ENCODE results near the gene EPHB1.

Gene EPHB1

GRCh38 chr3:134885877-134886621, 91.0 kb downstream of the EPHB1 start:
- DNase-seq = no peak

GRCh38 chr3:134886991-134887390, 91.9 kb downstream of the EPHB1 start:
- DNase-seq = no peak

GRCh38 chr3:134887536-134887935, 92.5 kb downstream of the EPHB1 start:
- DNase-seq = no peak

GRCh38 chr3:134892326-134892725, 97.3 kb downstream of the EPHB1 start:
- no peak for DNase-seq

GRCh38 chr3:134892761-134893160, 97.7 kb downstream of the EPHB1 start:
- no peak for DNase-seq

- DNase-seq = no peak
Measured at GRCh38 chr3:134894533-134894932, 99.5 kb downstream of the EPHB1 start.

GRCh38 chr3:134895181-134895580, 100.1 kb downstream of the EPHB1 start:
- DNase-seq = no peak

- no peak for DNase-seq
Measured at GRCh38 chr3:134896141-134896540, 101.1 kb downstream of the EPHB1 start.

GRCh38 chr3:134896696-134897095, 101.6 kb downstream of the EPHB1 start:
- DNase-seq = no peak

- no peak for DNase-seq
Measured at GRCh38 chr3:134897391-134898141, 102.5 kb downstream of the EPHB1 start.

GRCh38 chr3:134898181-134898754, 103.2 kb downstream of the EPHB1 start:
- peak; percentile 86 for DNase-seq

- DNase-seq = no peak
Measured at GRCh38 chr3:134899786-134900185, 104.7 kb downstream of the EPHB1 start.

GRCh38 chr3:134900482-134900881, 105.4 kb downstream of the EPHB1 start:
- no peak for DNase-seq

- DNase-seq = no peak
Measured at GRCh38 chr3:134901461-134901860, 106.4 kb downstream of the EPHB1 start.

GRCh38 chr3:134903837-134904236, 108.8 kb downstream of the EPHB1 start:
- DNase-seq = no peak

GRCh38 chr3:134904241-134904771, 109.2 kb downstream of the EPHB1 start:
- no peak for DNase-seq

- no peak for DNase-seq
Measured at GRCh38 chr3:134904776-134905646, 110.0 kb downstream of the EPHB1 start.

GRCh38 chr3:134905647-134905935, 110.5 kb downstream of the EPHB1 start:
- DNase-seq = no peak

GRCh38 chr3:134908271-134908670, 113.2 kb downstream of the EPHB1 start:
- no peak for DNase-seq

GRCh38 chr3:134910026-134910425, 115.0 kb downstream of the EPHB1 start:
- no peak for DNase-seq

- DNase-seq = no peak
Measured at GRCh38 chr3:134911586-134912548, 116.8 kb downstream of the EPHB1 start.

Data from NCI-H2107 (cell line).